Thymus (tissue), 11 donors: Measurements from ENCODE around the gene TROAP. TPM values are rescaled to one million over a fixed set of nuclear protein-coding genes. Genes with fewer than 3 reads are reported as not detected.

ENCODE experiments used
- DNase-seq, 9 donors: peaks; one replicate each; pipeline ENCODE4 v3.0.0-alpha.2; 2013; ENCODE audit warnings: low spot score in 9 of 9, low read depth in 6 of 9, missing footprints in 1 of 9
- H3K27ac ChIP-seq, 2 donors: one replicate each; pipeline ENCODE4 v1.5.1; 2013; ENCODE audit warnings: control low read depth in 1 of 2, low read depth in 1 of 2, low read length in 1 of 2, mild to moderate bottlenecking in 1 of 2, moderate library complexity in 1 of 2
- H3K27me3 ChIP-seq, 2 donors: one replicate each; pipeline ENCODE4 v1.5.1; 2013; ENCODE audit warnings: low read length in 1 of 2; ENCODE audit not compliant: control insufficient read depth in 2 of 2, insufficient read depth in 1 of 2
- H3K36me3 ChIP-seq, 2 donors: one replicate each; pipeline ENCODE4 v1.5.1; 2013; ENCODE audit warnings: low read length in 1 of 2, mild to moderate bottlenecking in 1 of 2, moderate library complexity in 1 of 2; ENCODE audit not compliant: control insufficient read depth in 2 of 2, insufficient read depth in 2 of 2
- H3K4me1 ChIP-seq, 2 donors: one replicate each; pipeline ENCODE4 v1.5.1; 2013; ENCODE audit warnings: low read length in 2 of 2; ENCODE audit not compliant: control insufficient read depth in 2 of 2, insufficient read depth in 2 of 2
- H3K4me3 ChIP-seq, 2 donors: one replicate each; pipeline ENCODE4 v1.5.1; 2013; ENCODE audit warnings: low read length in 2 of 2, control low read depth in 1 of 2, mild to moderate bottlenecking in 1 of 2
- H3K9me3 ChIP-seq, 2 donors: one replicate each; pipeline ENCODE4 v1.5.1; 2013; ENCODE audit warnings: low read length in 1 of 2, mild to moderate bottlenecking in 1 of 2; ENCODE audit not compliant: control insufficient read depth in 2 of 2, insufficient read depth in 1 of 2
- WGBS: extraction: QIAGEN DNeasy Blood & Tissue Kit; methylation state at CpG from one replicate; pipeline ENCODE4 v1.1.7; 2013; 5-methylcytosine and 5-hydroxymethylcytosine counted together
- polyA plus RNA-seq: library from polyadenylated mRNA; stranded (reverse); fragments of 200-250 nt; gene quantifications from one replicate; pipeline ENCODE4 v1.2.3, GENCODE V29; 2013
- total RNA-seq: library from RNA; stranded (reverse); fragments of 120-200 nt; gene quantifications from one replicate; pipeline ENCODE4 v1.2.4, GENCODE V29; 2013
- donor health status: healthy.

TROAP gene
- total and polyA plus RNA-seq, 2 donors, result 12.4 to 22.1 TPM

DNA sequence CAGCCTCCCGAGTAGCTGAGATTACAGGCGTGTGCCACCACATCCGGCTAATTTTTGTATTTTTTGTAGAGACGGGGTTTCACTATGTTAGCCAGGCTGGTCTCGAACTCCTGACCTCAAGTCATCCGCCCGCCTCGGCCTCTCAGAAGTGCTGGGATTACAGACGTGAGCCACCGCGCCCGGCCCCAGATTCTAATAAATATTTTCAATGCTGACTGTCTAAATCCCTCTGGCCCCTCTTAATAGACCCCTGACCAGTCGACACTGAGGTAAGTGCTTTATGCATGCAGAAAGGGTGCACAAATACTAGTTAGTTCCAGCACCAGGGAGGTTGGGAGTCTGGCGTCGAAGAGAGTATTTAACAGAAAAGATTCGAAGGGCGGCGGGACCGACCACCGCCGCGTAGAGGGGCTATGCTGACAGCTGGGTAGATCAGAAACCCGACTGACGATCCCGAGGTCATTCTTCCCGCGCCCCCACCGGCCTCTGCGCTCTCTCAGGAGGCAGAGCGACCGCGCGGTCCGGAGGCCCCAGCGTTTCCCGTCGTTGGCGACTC, 43.1 kb downstream of the TROAP start:
- H3K4me3 ChIP-seq, result peak overlapping the region; percentile 68 to 96
- no peaks in the 10 kb centered on the region for H3K36me3 ChIP-seq
- H3K4me1 ChIP-seq, result peaks cover 4 to 19% of the 10 kb centered on the region in 2 donors
- H3K27ac ChIP-seq, result peak overlapping the region; percentile 91 to 98
- no peaks in the 10 kb centered on the region for H3K27me3 ChIP-seq
- WGBS, result 23% methylated on average over 38 of the region's 38 CpGs
- no peaks in the 10 kb centered on the region for H3K9me3 ChIP-seq
- no peak for DNase-seq

DNA sequence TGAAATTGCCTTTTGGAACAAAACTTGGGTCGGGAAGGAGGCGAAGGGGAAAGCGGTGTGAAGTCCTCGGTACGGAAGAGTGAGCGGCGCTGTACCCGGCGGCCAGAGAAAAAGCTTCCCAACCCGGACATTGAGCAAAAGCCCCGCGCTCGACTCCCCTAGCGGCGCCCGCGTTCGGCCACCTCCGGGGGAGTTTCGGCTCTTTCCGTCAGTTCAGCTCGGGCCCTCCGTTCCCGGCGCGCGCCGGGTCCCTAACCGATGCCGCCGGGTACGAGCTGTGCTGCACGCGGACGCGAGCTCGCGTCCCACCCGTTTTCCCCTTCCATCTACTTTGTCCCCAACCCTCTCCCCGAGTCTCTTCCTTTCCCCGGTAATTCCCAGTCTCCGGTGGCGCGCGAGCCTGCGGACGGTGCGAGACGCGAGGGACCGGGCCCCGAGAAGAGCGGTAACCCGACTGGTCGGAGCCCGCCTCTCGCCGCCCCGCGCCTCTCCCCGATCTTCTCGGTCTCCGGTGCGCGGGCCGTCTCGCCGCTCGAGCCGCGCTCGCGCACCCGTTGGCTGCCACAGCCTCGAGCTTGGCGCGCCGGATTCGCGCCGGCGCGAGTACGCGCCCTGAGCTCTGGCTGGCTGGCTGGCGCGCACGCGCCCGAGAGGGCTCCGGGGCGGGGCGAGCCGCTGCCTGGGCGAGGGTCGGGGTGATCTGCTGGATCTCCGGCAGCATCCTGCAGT, 43.8 kb downstream of the TROAP start:
- no peaks in the 10 kb centered on the region for H3K27me3 ChIP-seq
- H3K27ac ChIP-seq, result peak overlapping the region; percentile 91 to 98
- no peaks in the 10 kb centered on the region for H3K36me3 ChIP-seq
- WGBS, result under 1% methylated on average over 97 of the region's 97 CpGs
- no peaks in the 10 kb centered on the region for H3K9me3 ChIP-seq
- peaks cover 4 to 19% of the 10 kb centered on the region in 2 donors for H3K4me1 ChIP-seq
- peak; percentile 54 to 93 (median 82) for DNase-seq
- H3K4me3 ChIP-seq, result peak overlapping the region; percentile 68 to 96

GRCh38 chr12:49367381-49368239, 44.6 kb downstream of the TROAP start, which contains the start of gene SPATS2:
Gene SPATS2, plus strand, starts transcription at chr12:49367462. Its CDS starts 93,551 bp downstream, at chr12:49461013.
- no peak for DNase-seq
- Histone ChIP-seq H3K4me1 (peaks cover 4 to 19% of the 10 kb centered on the region in 2 donors), H3K27ac (peak within 1 kb of the TSS; percentile 91 to 98), H3K27me3 (no peaks in the 10 kb centered on the region), H3K36me3 (no peaks in the 10 kb centered on the region), H3K4me3 (peak within 1 kb of the TSS; percentile 68 to 96), H3K9me3 (no peaks in the 10 kb centered on the region)
- WGBS, result 1% methylated on average over 52 of the region's 52 CpGs

- Histone ChIP-seq H3K9me3 (no peaks in the 10 kb centered on the region), H3K27me3 (no peaks in the 10 kb centered on the region), H3K4me1 (peaks cover 4 to 19% of the 10 kb centered on the region in 2 donors), H3K36me3 (no peaks in the 10 kb centered on the region), H3K4me3 (peak overlapping the region in 1 of 2 donors; percentile 96), H3K27ac (peak overlapping the region in 1 of 2 donors; percentile 33)
- 48% methylated on average over 3 of the region's 3 CpGs for WGBS
- DNase-seq, result no peak
Measured at GRCh38 chr12:49368240-49368600, 45.2 kb downstream of the TROAP start.

GRCh38 chr12:49369411-49370145, 46.5 kb downstream of the TROAP start:
- no peaks in the 10 kb centered on the region for H3K27me3 ChIP-seq
- peak overlapping the region in 1 of 2 donors; percentile 36 for H3K27ac ChIP-seq
- H3K4me1 ChIP-seq, result peaks cover 4 to 19% of the 10 kb centered on the region in 2 donors
- H3K9me3 ChIP-seq, result no peaks in the 10 kb centered on the region
- 60% methylated on average over 6 of the region's 6 CpGs for WGBS
- H3K36me3 ChIP-seq, result no peaks in the 10 kb centered on the region
- DNase-seq, result peak in 1 of 9 donors; percentile 37
- H3K4me3 ChIP-seq, result no peak overlapping the region

DNA sequence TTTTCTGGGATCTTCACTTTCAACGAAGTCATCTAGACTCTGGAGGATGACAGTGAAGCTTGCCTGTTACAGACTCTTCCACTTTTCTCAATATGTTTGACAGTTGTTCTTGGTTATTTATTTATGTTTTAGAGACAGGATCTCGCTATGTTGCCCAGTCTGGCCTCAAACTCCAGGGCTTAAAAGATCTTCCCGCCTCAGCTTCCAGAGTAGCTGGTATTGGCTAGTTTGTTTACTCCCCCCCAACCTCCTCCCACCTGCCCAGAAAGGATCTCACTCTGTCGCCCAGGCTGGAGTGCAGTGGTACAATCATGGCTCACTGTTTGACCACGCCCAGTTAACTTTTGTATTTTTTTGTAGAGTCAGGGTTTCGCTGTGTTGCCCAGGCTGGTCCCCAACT, 47.5 kb downstream of the TROAP start:
- WGBS, result 98% methylated on average over 6 of the region's 6 CpGs
- Histone ChIP-seq H3K9me3 (no peaks in the 10 kb centered on the region), H3K27ac (no peak overlapping the region), H3K4me1 (peaks cover 4 to 18% of the 10 kb centered on the region in 2 donors), H3K27me3 (no peaks in the 10 kb centered on the region), H3K4me3 (no peak overlapping the region), H3K36me3 (no peaks in the 10 kb centered on the region)
- DNase-seq, result no peak

DNA sequence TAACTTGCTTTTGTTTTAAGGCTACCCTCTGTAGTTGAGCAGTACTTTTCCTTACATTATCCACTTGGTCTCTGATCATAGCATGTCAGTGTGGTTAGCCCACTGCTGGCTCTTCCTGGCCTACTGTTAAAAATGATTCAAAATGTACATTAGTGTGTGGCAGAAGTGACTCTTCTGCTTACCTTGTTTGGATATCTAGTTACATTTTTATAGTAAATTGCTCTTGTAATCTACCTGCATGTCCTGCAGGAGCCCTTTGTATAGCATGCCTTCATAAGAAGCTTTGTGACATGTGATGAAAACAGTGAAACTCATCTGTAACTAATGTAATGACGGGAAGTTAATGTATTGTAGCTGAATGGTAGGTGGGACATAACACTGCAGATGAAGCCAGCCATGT, 52.4 kb downstream of the TROAP start:
- Histone ChIP-seq H3K4me3 (no peak overlapping the region), H3K4me1 (no peaks in the 10 kb centered on the region), H3K36me3 (no peaks in the 10 kb centered on the region), H3K27ac (no peak overlapping the region), H3K27me3 (no peaks in the 10 kb centered on the region), H3K9me3 (no peaks in the 10 kb centered on the region)
- DNase-seq, result no peak
- 89% methylated on average over 1 of the region's 1 CpG for WGBS

DNA sequence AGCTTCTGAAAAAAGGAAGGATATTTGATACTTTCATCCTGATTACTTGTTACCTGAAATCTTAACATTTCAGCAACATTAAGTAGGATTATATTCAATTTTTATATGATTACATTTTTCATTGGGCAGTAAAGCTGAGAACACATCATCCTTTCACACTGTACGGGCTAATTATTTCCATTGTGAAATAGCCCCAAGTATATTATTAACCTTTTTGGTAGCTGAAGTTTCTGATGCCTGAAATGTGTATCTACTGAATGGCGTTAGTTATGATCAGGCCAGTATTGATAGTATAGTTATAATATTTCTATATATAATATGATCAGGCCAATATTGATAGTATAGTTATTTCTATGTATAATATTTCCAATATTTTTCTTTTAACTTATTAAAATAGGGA, 54.3 kb downstream of the TROAP start:
- Histone ChIP-seq H3K36me3 (no peaks in the 10 kb centered on the region), H3K4me3 (no peak overlapping the region), H3K27ac (no peak overlapping the region), H3K9me3 (no peaks in the 10 kb centered on the region), H3K4me1 (no peaks in the 10 kb centered on the region), H3K27me3 (no peaks in the 10 kb centered on the region)
- no peak for DNase-seq
- WGBS, result 97% methylated on average over 2 of the region's 2 CpGs
